HEK293 (cell line): ENCODE measurements around the gene NAV3.

Experiments
- CTCF ChIA-PET: fragments of 350-600 bp; formaldehyde crosslinking; extraction: SDS; loops from one replicate; lab custom pipeline; 2021; ENCODE audit warnings: antibody characterized with exemption; lab: Yijun Ruan, JAX
- POLR2A ChIA-PET: fragments of 300-600 bp; formaldehyde crosslinking; extraction: SDS; loops from one replicate; lab custom pipeline; 2020; ENCODE audit warnings: antibody characterized with exemption, inconsistent platforms; lab: Yijun Ruan, JAX
- H3K27ac ChIP-seq: fragments of 200-500 bp; sonication (Bioruptor generic); 2 replicates; pipeline ENCODE4 v1.5.1; 2014; ENCODE audit warnings: low read depth, low read length, control low read depth, inconsistent platforms; ENCODE audit errors: extremely low read depth
- H3K36me3 ChIP-seq, 2 experiments: fragments of 200-500 bp in 1 of 2; sonication (Bioruptor generic) in 1 of 2; 1 replicate in 1 of 2; 2 replicates in 1 of 2; pipeline ENCODE4 v1.5.1; 2014 to 2017; ENCODE audit warnings: inconsistent platforms in 2 of 2, low read length in 2 of 2; ENCODE audit not compliant: control insufficient read depth in 2 of 2, insufficient read depth in 1 of 2
- H3K4me1 ChIP-seq: fragments of 200-500 bp; sonication (Bioruptor generic); 2 replicates; pipeline ENCODE4 v1.5.1; 2014; ENCODE audit warnings: mild to moderate bottlenecking, low read length, inconsistent platforms; ENCODE audit not compliant: control insufficient read depth, insufficient read depth
- H3K4me3 ChIP-seq: 2 replicates; pipeline ENCODE4 v1.5.1; 2011; ENCODE audit warnings: low read depth, mild to moderate bottlenecking, control low read depth, low read length, moderate library complexity
- H3K9me3 ChIP-seq: fragments of 200-500 bp; sonication (Bioruptor generic); 2 replicates; pipeline ENCODE4 v1.5.1; 2014; ENCODE audit warnings: low read depth, low read length, inconsistent platforms; ENCODE audit not compliant: control insufficient read depth, insufficient read depth
- GFI1B ChIP-seq: fragments of 450-650 bp; formaldehyde crosslinking; IDR thresholded peaks from 2 replicates; pipeline ENCODE4 v1.5.1; 2016; ENCODE audit warnings: missing biosample characterization, missing genetic modification characterization
- ZFHX2 ChIP-seq: fragments of 450-650 bp; formaldehyde crosslinking; conservative IDR thresholded peaks from 2 replicates; pipeline ENCODE4 v1.5.1; 2016; ENCODE audit warnings: missing biosample characterization, missing genetic modification characterization
- ZNF133 ChIP-seq: fragments of 450-650 bp; formaldehyde crosslinking; IDR thresholded peaks from 2 replicates; pipeline ENCODE4 v1.5.1; 2016; ENCODE audit warnings: missing biosample characterization, missing genetic modification characterization
- ZNF302 ChIP-seq: fragments of 450-650 bp; formaldehyde crosslinking; IDR thresholded peaks from 2 replicates; pipeline ENCODE4 v1.5.1; 2016; ENCODE audit warnings: missing biosample characterization, missing genetic modification characterization, low read depth
- ZNF433 ChIP-seq: fragments of 450-650 bp; formaldehyde crosslinking; IDR thresholded peaks from 2 replicates; pipeline ENCODE4 v1.5.1; 2016; ENCODE audit warnings: missing biosample characterization, missing genetic modification characterization, low read depth
- ZNF600 ChIP-seq: fragments of 450-650 bp; formaldehyde crosslinking; IDR thresholded peaks from 2 replicates; pipeline ENCODE4 v1.5.1; 2016; ENCODE audit warnings: missing biosample characterization, missing genetic modification characterization
- ZNF664 ChIP-seq: fragments of 450-650 bp; formaldehyde crosslinking; IDR thresholded peaks from 2 replicates; pipeline ENCODE4 v1.5.1; 2016; ENCODE audit warnings: missing biosample characterization, missing genetic modification characterization
- ZNF76 ChIP-seq: fragments of 450-650 bp; formaldehyde crosslinking; IDR thresholded peaks from 2 replicates; pipeline ENCODE4; 2016; ENCODE audit warnings: low read depth, missing biosample characterization, missing genetic modification characterization, borderline replicate concordance
- TF ChIP-seq, protein P1 (sequence below): fragments of 450-650 bp; IDR thresholded peaks from 2 replicates; pipeline ENCODE4 v1.5.1; 2018; ENCODE audit warnings: missing biosample characterization, missing genetic modification characterization
- TF ChIP-seq, protein P2 (sequence below): fragments of 450-650 bp; formaldehyde crosslinking; IDR thresholded peaks from 2 replicates; pipeline ENCODE4 v1.5.1; 2016; ENCODE audit warnings: missing biosample characterization, missing genetic modification characterization
- TF ChIP-seq, protein P3 (sequence below): fragments of 450-650 bp; formaldehyde crosslinking; IDR thresholded peaks from 2 replicates; pipeline ENCODE4 v1.5.1; 2017; ENCODE audit warnings: missing biosample characterization, missing genetic modification characterization
- TF ChIP-seq, protein P4 (sequence below): fragments of 450-650 bp; formaldehyde crosslinking; IDR thresholded peaks from 2 replicates; pipeline ENCODE4 v1.5.1; 2016; ENCODE audit warnings: missing biosample characterization, missing genetic modification characterization

The NAV3 gene

DNA sequence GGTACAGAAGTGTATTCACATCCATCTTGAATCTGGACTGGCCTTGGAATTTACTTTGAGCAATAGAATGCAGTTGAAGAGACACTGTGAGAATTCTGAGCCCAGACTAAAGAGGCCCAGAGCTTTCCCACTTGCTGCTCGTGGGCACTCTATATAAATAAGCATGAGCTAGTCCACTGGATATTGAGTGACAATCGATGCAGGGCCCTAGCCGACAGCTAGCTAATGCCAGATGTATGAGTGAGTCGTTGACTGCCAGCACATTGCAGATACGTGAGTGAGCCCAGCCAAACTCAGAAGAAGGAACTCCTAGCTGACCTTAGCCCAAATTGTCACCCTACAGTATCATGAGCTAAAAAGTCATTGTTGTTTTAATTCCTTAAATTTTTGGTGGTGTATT lies 24.9 kb downstream of the NAV3 start:
- Histone ChIP-seq H3K9me3 (no peaks in the 10 kb centered on the region), H3K36me3 (no peaks in the 10 kb centered on the region), H3K27ac (no peak overlapping the region), H3K4me1 (peaks cover 3% of the 10 kb centered on the region; the same call in 1 of the 2 replicates), H3K4me3 (no peak overlapping the region)
- ChIA-PET POLR2A (no interaction called here), CTCF (interaction anchor here (0.7 to 1.1 kb wide), 2 partner anchors 68 to 291 kb away, joined by 3 to 4 read pairs; no protein-coding TSS in a partner anchor)
- TF ChIP-seq GFI1B (tag by site-specific recombination) (no peak), ZNF433 (tag by site-specific recombination) (no peak), ZNF133 (tag by site-specific recombination) (no peak)
- TF ChIP-seq, protein P1, sequence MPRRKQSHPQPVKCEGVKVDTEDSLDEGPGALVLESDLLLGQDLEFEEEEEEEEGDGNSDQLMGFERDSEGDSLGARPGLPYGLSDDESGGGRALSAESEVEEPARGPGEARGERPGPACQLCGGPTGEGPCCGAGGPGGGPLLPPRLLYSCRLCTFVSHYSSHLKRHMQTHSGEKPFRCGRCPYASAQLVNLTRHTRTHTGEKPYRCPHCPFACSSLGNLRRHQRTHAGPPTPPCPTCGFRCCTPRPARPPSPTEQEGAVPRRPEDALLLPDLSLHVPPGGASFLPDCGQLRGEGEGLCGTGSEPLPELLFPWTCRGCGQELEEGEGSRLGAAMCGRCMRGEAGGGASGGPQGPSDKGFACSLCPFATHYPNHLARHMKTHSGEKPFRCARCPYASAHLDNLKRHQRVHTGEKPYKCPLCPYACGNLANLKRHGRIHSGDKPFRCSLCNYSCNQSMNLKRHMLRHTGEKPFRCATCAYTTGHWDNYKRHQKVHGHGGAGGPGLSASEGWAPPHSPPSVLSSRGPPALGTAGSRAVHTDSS (tag by site-specific recombination): no peak
- TF ChIP-seq, protein P2, sequence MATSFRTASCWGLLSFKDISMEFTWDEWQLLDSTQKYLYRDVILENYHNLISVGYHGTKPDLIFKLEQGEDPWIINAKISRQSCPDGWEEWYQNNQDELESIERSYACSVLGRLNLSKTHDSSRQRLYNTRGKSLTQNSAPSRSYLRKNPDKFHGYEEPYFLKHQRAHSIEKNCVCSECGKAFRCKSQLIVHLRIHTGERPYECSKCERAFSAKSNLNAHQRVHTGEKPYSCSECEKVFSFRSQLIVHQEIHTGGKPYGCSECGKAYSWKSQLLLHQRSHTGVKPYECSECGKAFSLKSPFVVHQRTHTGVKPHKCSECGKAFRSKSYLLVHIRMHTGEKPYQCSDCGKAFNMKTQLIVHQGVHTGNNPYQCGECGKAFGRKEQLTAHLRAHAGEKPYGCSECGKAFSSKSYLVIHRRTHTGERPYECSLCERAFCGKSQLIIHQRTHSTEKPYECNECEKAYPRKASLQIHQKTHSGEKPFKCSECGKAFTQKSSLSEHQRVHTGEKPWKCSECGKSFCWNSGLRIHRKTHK (tag by site-specific recombination): no peak
- TF ChIP-seq, protein P3, sequence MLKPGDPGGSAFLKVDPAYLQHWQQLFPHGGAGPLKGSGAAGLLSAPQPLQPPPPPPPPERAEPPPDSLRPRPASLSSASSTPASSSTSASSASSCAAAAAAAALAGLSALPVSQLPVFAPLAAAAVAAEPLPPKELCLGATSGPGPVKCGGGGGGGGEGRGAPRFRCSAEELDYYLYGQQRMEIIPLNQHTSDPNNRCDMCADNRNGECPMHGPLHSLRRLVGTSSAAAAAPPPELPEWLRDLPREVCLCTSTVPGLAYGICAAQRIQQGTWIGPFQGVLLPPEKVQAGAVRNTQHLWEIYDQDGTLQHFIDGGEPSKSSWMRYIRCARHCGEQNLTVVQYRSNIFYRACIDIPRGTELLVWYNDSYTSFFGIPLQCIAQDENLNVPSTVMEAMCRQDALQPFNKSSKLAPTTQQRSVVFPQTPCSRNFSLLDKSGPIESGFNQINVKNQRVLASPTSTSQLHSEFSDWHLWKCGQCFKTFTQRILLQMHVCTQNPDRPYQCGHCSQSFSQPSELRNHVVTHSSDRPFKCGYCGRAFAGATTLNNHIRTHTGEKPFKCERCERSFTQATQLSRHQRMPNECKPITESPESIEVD (tag by site-specific recombination): no peak

DNA sequence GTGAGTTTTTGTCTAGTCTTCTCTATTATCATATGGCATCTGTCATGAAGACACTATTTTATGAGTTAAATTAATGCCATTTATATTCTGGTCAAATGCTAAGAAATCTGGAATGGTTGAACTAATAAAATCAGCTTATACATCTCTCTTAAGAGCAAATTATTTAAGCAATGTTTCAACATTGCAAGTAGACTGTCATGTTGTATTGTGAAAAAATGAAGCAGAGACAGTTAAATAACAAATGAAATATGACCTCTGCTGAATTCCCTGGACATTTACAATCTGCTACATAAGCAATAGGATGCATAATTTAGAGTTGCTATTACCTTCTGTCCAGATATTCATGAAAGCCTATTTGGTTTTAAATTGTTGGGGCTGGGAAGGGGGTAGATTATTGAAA lies 30.6 kb downstream of the NAV3 start:
- TF ChIP-seq ZNF600 (no peak), ZNF76 (tag by site-specific recombination) (no peak), ZNF664 (tag by site-specific recombination) (no peak), ZFHX2 (no peak), ZNF302 (tag by site-specific recombination) (no peak)
- TF ChIP-seq, protein P4, sequence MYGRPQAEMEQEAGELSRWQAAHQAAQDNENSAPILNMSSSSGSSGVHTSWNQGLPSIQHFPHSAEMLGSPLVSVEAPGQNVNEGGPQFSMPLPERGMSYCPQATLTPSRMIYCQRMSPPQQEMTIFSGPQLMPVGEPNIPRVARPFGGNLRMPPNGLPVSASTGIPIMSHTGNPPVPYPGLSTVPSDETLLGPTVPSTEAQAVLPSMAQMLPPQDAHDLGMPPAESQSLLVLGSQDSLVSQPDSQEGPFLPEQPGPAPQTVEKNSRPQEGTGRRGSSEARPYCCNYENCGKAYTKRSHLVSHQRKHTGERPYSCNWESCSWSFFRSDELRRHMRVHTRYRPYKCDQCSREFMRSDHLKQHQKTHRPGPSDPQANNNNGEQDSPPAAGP (tag by site-specific recombination): no peak
- TF ChIP-seq, all 188 proteins: peak for 0
- H3K36me3 ChIP-seq: no peaks in the 10 kb centered on the region
- H3K4me1 ChIP-seq: no peaks in the 10 kb centered on the region; the same call in 1 of the 2 replicates
- H3K4me3 ChIP-seq: no peak overlapping the region
- no peak overlapping the region for H3K27ac ChIP-seq
- H3K9me3 ChIP-seq: no peaks in the 10 kb centered on the region
- ChIA-PET POLR2A (no interaction called here), CTCF (interaction anchor here (1.5 kb wide), 1 partner anchor 64 kb away, joined by 9 read pairs; no protein-coding TSS in a partner anchor)

DNA sequence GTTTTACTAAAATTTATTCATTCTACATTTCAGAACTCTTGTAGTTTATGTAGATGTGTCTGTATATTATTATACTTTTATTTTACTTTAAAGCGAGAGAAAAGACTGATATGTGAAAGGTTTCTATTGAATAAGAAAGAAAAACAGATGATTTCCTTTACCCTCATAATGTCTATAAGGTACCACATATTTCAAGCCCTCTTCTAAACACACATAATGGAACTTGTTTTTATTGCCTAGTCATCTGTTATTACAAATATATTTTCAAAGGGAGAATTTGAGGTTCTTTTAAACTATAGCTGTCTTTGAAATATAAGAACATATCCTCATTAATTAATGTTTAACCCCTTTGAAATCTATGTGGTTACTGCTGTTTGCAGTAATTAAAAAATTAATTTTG lies 34.5 kb downstream of the NAV3 start:
- ChIA-PET CTCF (interaction anchor here (0.6 kb wide), 1 partner anchor 72 kb away, joined by 4 read pairs; no protein-coding TSS in a partner anchor), POLR2A (no interaction called here)
- Histone ChIP-seq H3K4me3 (no peak overlapping the region), H3K36me3 (no peaks in the 10 kb centered on the region), H3K4me1 (no peaks in the 10 kb centered on the region; the same call in 1 of the 2 replicates), H3K9me3 (no peaks in the 10 kb centered on the region)
- TF ChIP-seq, protein P1 (tag by site-specific recombination): no peak
- TF ChIP-seq, all 188 proteins: peak for 0
- H3K27ac ChIP-seq: no peak overlapping the region
